ENCODE results near the gene ZNF654. TPM values are rescaled to one million over a fixed set of nuclear protein-coding genes. Genes with fewer than 3 reads are reported as not detected.

ZNF654 gene
- total RNA-seq, 4 donors from 2014 or later: 11.8 to 17.9 (median 16.0) TPM

DNA sequence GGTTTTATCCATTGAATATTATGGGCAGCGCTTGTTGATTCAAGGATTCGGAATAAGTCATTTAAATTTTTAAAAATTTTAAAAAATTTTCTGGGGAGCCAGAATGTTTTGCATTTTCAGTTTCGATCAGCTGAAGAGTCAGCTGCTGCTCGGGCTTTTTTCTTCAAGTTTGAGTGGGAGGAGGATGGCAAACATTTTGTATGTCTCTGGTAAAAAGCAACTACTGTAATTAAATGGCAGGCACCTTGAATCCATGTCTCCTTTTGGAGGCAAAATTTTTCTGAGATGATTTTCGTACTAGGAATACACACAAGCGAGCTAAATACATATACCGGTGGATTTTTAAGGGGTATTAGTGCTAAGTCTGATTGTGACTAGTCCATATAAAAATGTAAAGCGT lies 91.3 kb downstream of the ZNF654 start:
- intact Hi-C loops (cut with DNase I): loop anchor here (5.0 kb wide), 1 partner anchor 93 kb away; the partner anchor contains the start of genes CGGBP1 and ZNF654
- Histone ChIP-seq H3K4me1 (peaks cover 19 to 45% (median 38%) of the 10 kb centered on the region in 4 donors), H3K4me3 (peak overlapping the region; percentile 71 to 83 (median 76)), H3K36me3 (peaks cover 18 to 25% (median 21%) of the 10 kb centered on the region in 4 donors), H3K9me3 (no peaks in the 10 kb centered on the region), H3K27me3 (no peaks in the 10 kb centered on the region), H3K27ac (replicated peaks in 1 of 4) (peak overlapping the region; percentile 89 to 94 (median 92))
- no peak for DNase-seq (ENCODE audit: extremely low spot score)
- 2% methylated on average over 8 of the region's 8 CpGs for WGBS
- TF ChIP-seq POLR2A (IDR thresholded peaks at IDR 0.05; ENCODE audit: low read depth) (no peak), POLR2AphosphoS5 (IDR thresholded peaks at IDR 0.05) (no peak), EP300 (IDR thresholded peaks at IDR 0.05) (no peak)
- TF ChIP-seq, protein P1, sequence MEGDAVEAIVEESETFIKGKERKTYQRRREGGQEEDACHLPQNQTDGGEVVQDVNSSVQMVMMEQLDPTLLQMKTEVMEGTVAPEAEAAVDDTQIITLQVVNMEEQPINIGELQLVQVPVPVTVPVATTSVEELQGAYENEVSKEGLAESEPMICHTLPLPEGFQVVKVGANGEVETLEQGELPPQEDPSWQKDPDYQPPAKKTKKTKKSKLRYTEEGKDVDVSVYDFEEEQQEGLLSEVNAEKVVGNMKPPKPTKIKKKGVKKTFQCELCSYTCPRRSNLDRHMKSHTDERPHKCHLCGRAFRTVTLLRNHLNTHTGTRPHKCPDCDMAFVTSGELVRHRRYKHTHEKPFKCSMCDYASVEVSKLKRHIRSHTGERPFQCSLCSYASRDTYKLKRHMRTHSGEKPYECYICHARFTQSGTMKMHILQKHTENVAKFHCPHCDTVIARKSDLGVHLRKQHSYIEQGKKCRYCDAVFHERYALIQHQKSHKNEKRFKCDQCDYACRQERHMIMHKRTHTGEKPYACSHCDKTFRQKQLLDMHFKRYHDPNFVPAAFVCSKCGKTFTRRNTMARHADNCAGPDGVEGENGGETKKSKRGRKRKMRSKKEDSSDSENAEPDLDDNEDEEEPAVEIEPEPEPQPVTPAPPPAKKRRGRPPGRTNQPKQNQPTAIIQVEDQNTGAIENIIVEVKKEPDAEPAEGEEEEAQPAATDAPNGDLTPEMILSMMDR (IDR thresholded peaks at IDR 0.05): no peak

DNA sequence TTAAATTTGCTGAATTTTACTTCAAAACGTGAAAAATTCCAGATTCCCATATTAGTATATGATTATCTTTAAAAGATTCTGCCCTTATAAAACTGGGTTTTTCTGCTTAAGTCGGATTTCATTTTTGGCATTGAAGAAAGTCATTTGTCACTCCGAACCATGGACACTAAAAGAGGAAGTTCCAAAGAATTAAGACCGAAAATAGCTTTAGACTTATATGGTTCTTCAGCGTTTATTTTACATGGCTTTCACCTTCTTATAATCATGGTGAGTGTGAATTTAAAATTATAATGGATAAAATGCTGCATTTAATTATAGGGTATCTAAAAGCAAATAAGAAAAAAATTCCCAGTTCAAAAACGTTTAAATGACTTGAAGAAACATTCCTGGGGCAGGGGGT lies 91.8 kb downstream of the ZNF654 start:
- H3K36me3 ChIP-seq: peaks cover 22 to 29% (median 25%) of the 10 kb centered on the region in 4 donors
- no peak for DNase-seq (ENCODE audit: extremely low spot score)
- intact Hi-C loops (cut with DNase I): loop anchor here (5.0 kb wide), 1 partner anchor 94 kb away; the partner anchor contains the start of genes CGGBP1 and ZNF654
- under 1% methylated on average over 6 of the region's 6 CpGs for WGBS
- peaks cover 19 to 45% (median 38%) of the 10 kb centered on the region in 4 donors for H3K4me1 ChIP-seq
- no peak for TF ChIP-seq POLR2AphosphoS5 (IDR thresholded peaks at IDR 0.05)
- no peak for TF ChIP-seq EP300 (IDR thresholded peaks at IDR 0.05)
- TF ChIP-seq POLR2A (IDR thresholded peaks at IDR 0.05; ENCODE audit: low read depth): no peak
- TF ChIP-seq, protein P1 (IDR thresholded peaks at IDR 0.05): no peak
- peak overlapping the region; percentile 71 to 83 (median 76) for H3K4me3 ChIP-seq
- H3K27ac ChIP-seq (replicated peaks in 1 of 4): peak overlapping the region; percentile 89 to 94 (median 92)
- H3K9me3 ChIP-seq: no peaks in the 10 kb centered on the region
- H3K27me3 ChIP-seq: no peaks in the 10 kb centered on the region

DNA sequence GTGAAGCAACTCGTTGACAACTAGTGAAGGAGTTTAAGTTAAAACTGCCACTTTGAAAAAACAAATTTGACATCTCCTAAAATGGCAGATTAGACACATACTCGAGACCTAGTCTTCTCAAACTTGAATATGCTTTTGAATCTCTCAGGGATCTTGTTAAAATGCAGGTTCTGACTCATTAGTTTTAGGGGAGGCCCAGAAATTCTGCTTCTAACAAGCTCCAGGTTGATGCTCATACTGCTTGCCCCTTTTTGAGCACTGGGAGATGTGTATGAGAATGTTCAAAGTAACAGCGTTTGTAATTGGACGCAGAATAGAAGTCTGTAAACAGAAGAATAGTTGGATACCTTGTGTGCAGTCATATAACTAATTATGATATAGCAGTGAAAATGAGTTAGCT lies 92.3 kb downstream of the ZNF654 start:
- H3K9me3 ChIP-seq: no peaks in the 10 kb centered on the region
- intact Hi-C loops (cut with DNase I): loop anchor here (5.0 kb wide), 1 partner anchor 94 kb away; the partner anchor contains the start of genes CGGBP1 and ZNF654
- H3K27ac ChIP-seq (replicated peaks in 1 of 4): no peak overlapping the region
- DNase-seq (ENCODE audit: extremely low spot score): no peak
- peaks cover 19 to 45% (median 38%) of the 10 kb centered on the region in 4 donors for H3K4me1 ChIP-seq
- peaks cover 27 to 35% (median 30%) of the 10 kb centered on the region in 4 donors for H3K36me3 ChIP-seq
- peak overlapping the region; percentile 71 to 83 (median 76) for H3K4me3 ChIP-seq
- 39% methylated on average over 4 of the region's 4 CpGs for WGBS
- no peaks in the 10 kb centered on the region for H3K27me3 ChIP-seq
- TF ChIP-seq EP300 (IDR thresholded peaks at IDR 0.05) (no peak), POLR2A (IDR thresholded peaks at IDR 0.05; ENCODE audit: low read depth) (no peak), POLR2AphosphoS5 (IDR thresholded peaks at IDR 0.05) (no peak)
- TF ChIP-seq, protein P1 (IDR thresholded peaks at IDR 0.05): no peak

DNA sequence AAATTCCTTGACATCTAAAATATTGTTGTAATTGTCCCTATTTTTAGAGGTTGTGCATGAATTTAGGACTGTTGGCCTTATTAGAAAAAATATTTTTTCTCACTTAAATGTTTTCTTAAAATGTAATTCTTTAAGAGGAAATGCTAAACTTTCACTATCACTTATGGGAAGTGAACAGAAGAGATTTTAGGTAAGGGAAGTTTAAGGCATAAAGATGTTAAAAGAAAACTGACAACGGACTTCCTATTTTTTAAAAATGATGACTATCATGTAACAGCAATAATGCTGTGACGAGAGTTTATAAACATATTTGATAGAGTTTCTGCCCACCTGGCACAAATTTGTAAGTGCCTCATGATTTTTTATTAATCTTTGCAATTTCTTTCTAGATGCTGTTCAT lies 93.8 kb downstream of the ZNF654 start:
- H3K27me3 ChIP-seq: no peaks in the 10 kb centered on the region
- intact Hi-C loops (cut with DNase I): loop anchor here (5.0 kb wide), 1 partner anchor 96 kb away; the partner anchor contains the start of genes CGGBP1 and ZNF654
- H3K36me3 ChIP-seq: peaks cover 33 to 45% (median 38%) of the 10 kb centered on the region in 4 donors
- DNase-seq (ENCODE audit: extremely low spot score): no peak
- peaks cover 19 to 58% (median 48%) of the 10 kb centered on the region in 4 donors for H3K4me1 ChIP-seq
- TF ChIP-seq POLR2AphosphoS5 (IDR thresholded peaks at IDR 0.05) (no peak), POLR2A (IDR thresholded peaks at IDR 0.05; ENCODE audit: low read depth) (no peak), EP300 (IDR thresholded peaks at IDR 0.05) (no peak)
- TF ChIP-seq, protein P1 (IDR thresholded peaks at IDR 0.05): no peak
- WGBS: 59% methylated on average over 2 of the region's 2 CpGs
- H3K27ac ChIP-seq (replicated peaks in 1 of 4): no peak overlapping the region
- no peaks in the 10 kb centered on the region for H3K9me3 ChIP-seq
- H3K4me3 ChIP-seq: no peak overlapping the region

Measured in esophagus muscularis mucosa (tissue), 4 donors.